HG02798 (cell line): Measurements from ENCODE around the gene CD200.
A peak's percentile ranks its signal among the peaks of the same experiment; 100 is the strongest.

Experiments used
- ATAC-seq: cut with Tn5 transposase; IDR thresholded peaks from one replicate; pipeline ENCODE4 v1.9.1; 2021; ENCODE audit warnings: mild to moderate bottlenecking; ENCODE audit not compliant: unreplicated experiment, poor library complexity

The CD200 gene

GRCh38 chr3:112333002-112333380 lies at the start of gene CD200:
CD200 (plus strand) TSS chr3:112333156; CDS start chr3:112333213, 57 bp downstream.
- peak; percentile 68 for ATAC-seq

GRCh38 chr3:112289011-112289410 lies 43.9 kb upstream of the CD200 start:
- ATAC-seq: no peak

- peak; percentile 49 for ATAC-seq
Observed at GRCh38 chr3:112293368-112294321, 39.3 kb upstream of the CD200 start, which contains the start of gene SLC9C1. SLC9C1 (minus strand) TSS chr3:112294216; CDS start chr3:112286791, 7,425 bp downstream.

GRCh38 chr3:112297714-112298113 lies 35.2 kb upstream of the CD200 start:
- ATAC-seq: peak; percentile 54

GRCh38 chr3:112298781-112299180 lies 34.2 kb upstream of the CD200 start:
- ATAC-seq: no peak

- ATAC-seq: no peak
Observed at GRCh38 chr3:112302150-112302830, 30.7 kb upstream of the CD200 start.

GRCh38 chr3:112302881-112303763 lies 29.8 kb upstream of the CD200 start:
- ATAC-seq: peak; percentile 68

GRCh38 chr3:112303764-112304325 lies 29.1 kb upstream of the CD200 start:
- ATAC-seq: peak; percentile 64

- no peak for ATAC-seq
Observed at GRCh38 chr3:112304611-112305010, 28.3 kb upstream of the CD200 start.

- no peak for ATAC-seq
Observed at GRCh38 chr3:112306825-112307224, 26.1 kb upstream of the CD200 start.

- ATAC-seq: no peak
Observed at GRCh38 chr3:112307557-112307956, 25.4 kb upstream of the CD200 start.

- no peak for ATAC-seq
Observed at GRCh38 chr3:112308151-112308911, 24.6 kb upstream of the CD200 start.

GRCh38 chr3:112314649-112315048 lies 18.3 kb upstream of the CD200 start:
- no peak for ATAC-seq

GRCh38 chr3:112315791-112316190 lies 17.2 kb upstream of the CD200 start:
- ATAC-seq: no peak

GRCh38 chr3:112319516-112320276 lies 13.3 kb upstream of the CD200 start:
- ATAC-seq: no peak

- no peak for ATAC-seq
Observed at GRCh38 chr3:112320691-112321090, 12.3 kb upstream of the CD200 start.

GRCh38 chr3:112321867-112322652 lies 10.9 kb upstream of the CD200 start:
- ATAC-seq: no peak
